ENCODE results near the gene SNRK.

- TF ChIP-seq POLR2A (IDR thresholded peaks at IDR 0.05; ENCODE audit: low read depth, low read length) (no peak), EZH2 (IDR thresholded peaks at IDR 0.05; ENCODE audit: borderline replicate concordance, low read depth, low read length, severe bottlenecking) (no peak), CTCF (IDR thresholded peaks at IDR 0.05; ENCODE audit: extremely low read depth in 1 of 2, insufficient read depth in 1 of 2, low read depth in 1 of 2, low read length in 2 of 2) (no peak), POLR2AphosphoS5 (IDR thresholded peaks at IDR 0.05; ENCODE audit: insufficient read depth, low read depth, low read length) (no peak)
- TF ChIP-seq, protein P1, sequence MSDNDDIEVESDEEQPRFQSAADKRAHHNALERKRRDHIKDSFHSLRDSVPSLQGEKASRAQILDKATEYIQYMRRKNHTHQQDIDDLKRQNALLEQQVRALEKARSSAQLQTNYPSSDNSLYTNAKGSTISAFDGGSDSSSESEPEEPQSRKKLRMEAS (IDR thresholded peaks at IDR 0.05; ENCODE audit: insufficient read depth, insufficient read length), result no peak
Measured at GRCh38 chr3:43255662-43256061, 30.7 kb upstream of the SNRK start.

All from endothelial cell of umbilical vein (primary cell).